CD14-positive monocyte (primary cell): Measurements from ENCODE around the gene MACROD1. TPM values are rescaled to one million over a fixed set of nuclear protein-coding genes. Genes with fewer than 3 reads are reported as not detected.

Experiments used
- DNase-seq, 3 donors: peaks; one replicate each; pipeline ENCODE4 v3.0.0-alpha.2; 2011 to 2022
- H2AFZ ChIP-seq: 2 replicates; pipeline ENCODE4 v1.6.0; 2012; ENCODE audit warnings: mild to moderate bottlenecking, low read depth, low read length, inconsistent platforms; ENCODE audit not compliant: insufficient read depth, poor library complexity, severe bottlenecking
- H3K27ac ChIP-seq, 2 donors: 1 replicate in 1 of 2; 2 replicates in 1 of 2; pipeline ENCODE4 v1.5.1; 2012 to 2013; ENCODE audit warnings: low read length in 2 of 2, control low read depth in 1 of 2, inconsistent platforms in 1 of 2, low read depth in 1 of 2, mild to moderate bottlenecking in 1 of 2
- H3K27me3 ChIP-seq, 2 donors: one replicate each; pipeline versions ENCODE4 v1.6.0 to v1.6.1; 2011 to 2013; ENCODE audit warnings: low read length in 2 of 2; ENCODE audit not compliant: control insufficient read depth in 2 of 2, insufficient read depth in 2 of 2
- H3K36me3 ChIP-seq, 2 donors: replicated peaks in 1 of 2; 1 replicate in 1 of 2; 2 replicates in 1 of 2; pipeline versions ENCODE4 v1.5.1 to v1.6.1; 2012 to 2013; ENCODE audit warnings: low read length in 2 of 2, control low read depth in 1 of 2, inconsistent platforms in 1 of 2, mild to moderate bottlenecking in 1 of 2; ENCODE audit not compliant: insufficient read depth in 2 of 2, control insufficient read depth in 1 of 2
- H3K4me1 ChIP-seq, 2 donors: 1 replicate in 1 of 2; 2 replicates in 1 of 2; pipeline versions ENCODE4 v1.5.1 to v1.6.1; 2012 to 2013; ENCODE audit warnings: low read length in 2 of 2, control low read depth in 1 of 2, inconsistent platforms in 1 of 2, mild to moderate bottlenecking in 1 of 2, moderate library complexity in 1 of 2; ENCODE audit not compliant: insufficient read depth in 2 of 2, control insufficient read depth in 1 of 2
- H3K4me2 ChIP-seq: replicated peaks from 2 replicates; pipeline ENCODE3; 2012; ENCODE audit warnings: low read length, moderate library complexity, mild to moderate bottlenecking; ENCODE audit not compliant: poor library complexity, severe bottlenecking; ENCODE audit errors: extremely low read depth
- H3K4me3 ChIP-seq, 3 experiments: fragments of 200-600 bp in 1 of 3; sonication (generic) in 1 of 3; replicated peaks in 1 of 3; 1 replicate in 2 of 3; 2 replicates in 1 of 3; pipeline ENCODE4 v1.5.1; 2011 to 2013; ENCODE audit warnings: low read length in 3 of 3, mild to moderate bottlenecking in 3 of 3, control low read depth in 2 of 3, low read depth in 2 of 3, inconsistent platforms in 1 of 3, moderate library complexity in 1 of 3
- H3K79me2 ChIP-seq: 2 replicates; pipeline ENCODE4 v1.6.0; 2012; ENCODE audit warnings: mild to moderate bottlenecking, control low read depth, inconsistent platforms, low read length, moderate library complexity; ENCODE audit not compliant: insufficient read depth
- H3K9ac ChIP-seq: 2 replicates; pipeline ENCODE4 v1.6.0; 2017; ENCODE audit warnings: low read length, mild to moderate bottlenecking; ENCODE audit not compliant: insufficient read depth, poor library complexity, severe bottlenecking
- H3K9me3 ChIP-seq, 2 donors: replicated peaks in 1 of 2; 1 replicate in 1 of 2; 2 replicates in 1 of 2; pipeline versions ENCODE4 v1.5.1 to v1.6.1; 2012 to 2013; ENCODE audit warnings: low read length in 2 of 2, control low read depth in 1 of 2; ENCODE audit not compliant: control insufficient read depth in 1 of 2, insufficient read depth in 1 of 2
- H4K20me1 ChIP-seq: 2 replicates; pipeline ENCODE4 v1.6.0; 2012; ENCODE audit warnings: mild to moderate bottlenecking, low read length, control low read depth, moderate library complexity; ENCODE audit not compliant: insufficient read depth
- H3K27ac Mint-ChIP-seq, 7 donors: one replicate each; pipeline ENCODE4 v1.8.0; 2020; ENCODE audit warnings: mild to moderate bottlenecking in 7 of 7, mixed read lengths in 7 of 7, moderate library complexity in 6 of 7, inconsistent platforms in 2 of 7
- H3K27me3 Mint-ChIP-seq, 3 donors: one replicate each; pipeline ENCODE4 v1.8.0; 2021 to 2022; ENCODE audit warnings: low read depth in 3 of 3, mild to moderate bottlenecking in 3 of 3, mixed read lengths in 3 of 3, moderate library complexity in 3 of 3, inconsistent platforms in 1 of 3
- H3K36me3 Mint-ChIP-seq, 2 donors: one replicate each; pipeline ENCODE4 v1.8.0; 2020; ENCODE audit warnings: mixed read lengths in 2 of 2, inconsistent platforms in 1 of 2, mild to moderate bottlenecking in 1 of 2
- H3K4me1 Mint-ChIP-seq: one replicate; pipeline ENCODE4 v1.8.0; 2020; ENCODE audit warnings: mild to moderate bottlenecking, mixed read lengths
- H3K4me3 Mint-ChIP-seq, 2 donors: one replicate each; pipeline ENCODE4 v1.8.0; 2020; ENCODE audit warnings: mild to moderate bottlenecking in 2 of 2, mixed read lengths in 2 of 2, moderate library complexity in 1 of 2
- H3K9me3 Mint-ChIP-seq, 7 donors: one replicate each; pipeline ENCODE4 v1.8.0; 2020 to 2022; ENCODE audit warnings: mixed read lengths in 7 of 7, mild to moderate bottlenecking in 6 of 7, moderate library complexity in 6 of 7, inconsistent platforms in 2 of 7
- CTCF ChIP-seq: fragments of 200-600 bp; IDR thresholded peaks from one replicate; pipeline ENCODE4 v1.8.0; 2022; ENCODE audit warnings: antibody characterized with exemption, mild to moderate bottlenecking
- WGBS: methylation state at CpG from one replicate; pipeline ENCODE4 v1.1.5; 2013; ENCODE audit warnings: missing lambda C conversion rate; ENCODE audit not compliant: insufficient coverage; 5-methylcytosine and 5-hydroxymethylcytosine counted together
- intact Hi-C, 2 donors: fragments of 100-400 bp; cut with micrococcal nuclease; formaldehyde crosslinking; loops; one replicate each; pipeline versions ENCODE4 v1.15.0 to v1.15.1; 2023
- polyA plus RNA-seq, 3 donors: library from polyadenylated mRNA; depleted of rRNA in 1 of 3; unstranded in 2 of 3; stranded (reverse) in 1 of 3; fragments of 300-500 nt in 2 of 3; fragments of >200 nt in 1 of 3; fragmentation: Illumina TruSeq in 2 of 3; gene quantifications; 1 replicate in 2 of 3; 2 replicates in 1 of 3; pipeline ENCODE4 v1.2.3, GENCODE V29; 2012 to 2021

Gene MACROD1
- polyA plus RNA-seq, 3 donors, result 1.5 to 2.4 (median 2.2) TPM

DNA sequence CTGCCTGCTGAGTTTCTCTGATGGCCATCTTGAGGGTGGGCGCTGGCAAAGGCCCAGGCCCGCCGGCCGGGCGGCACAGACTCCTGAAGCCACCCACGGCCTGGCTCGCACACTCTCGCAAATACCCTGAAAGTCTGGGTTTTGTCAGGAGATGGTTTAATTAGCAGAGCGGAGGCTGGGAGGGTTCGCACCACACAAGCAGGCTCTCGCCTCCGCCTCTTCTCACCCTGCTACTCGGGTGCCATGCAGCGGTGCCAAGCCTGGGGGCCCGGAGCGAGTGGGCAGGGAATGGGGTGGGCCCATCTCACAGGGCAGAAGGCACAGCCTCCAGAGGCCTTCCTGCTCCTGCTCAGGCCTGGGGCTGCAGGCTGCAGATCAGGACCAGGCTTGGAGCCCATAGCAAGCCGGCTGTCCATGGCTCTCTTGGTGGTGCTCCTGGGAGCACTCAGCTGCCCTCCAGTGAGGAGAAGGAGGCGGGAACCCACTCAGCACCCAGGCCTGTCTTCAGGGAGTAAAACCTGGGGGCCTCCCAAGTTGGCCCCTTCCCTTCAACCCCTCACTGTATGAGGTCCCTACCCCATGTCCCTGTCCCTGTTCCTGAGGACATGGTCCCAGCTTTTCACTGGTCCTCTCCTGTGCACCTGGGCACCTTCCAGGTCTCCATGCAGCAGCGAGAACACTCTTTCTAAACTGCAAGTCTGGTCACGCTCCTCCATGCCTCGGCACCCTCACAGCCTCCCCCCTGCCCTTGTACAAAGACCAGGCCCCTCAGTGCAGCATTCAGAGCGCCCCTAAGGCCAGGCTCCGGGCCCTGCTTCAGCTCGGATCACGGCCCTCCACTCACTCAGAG is 68.2 kb downstream of the MACROD1 start:
- H3K4me3 ChIP-seq, result no peak overlapping the region
- no peak overlapping the region for H3K9ac ChIP-seq
- H3K36me3 Mint-ChIP-seq, result no peaks in the 10 kb centered on the region
- intact Hi-C loops, result no loop called here
- H3K4me1 ChIP-seq, result peaks cover 21 to 29% of the 10 kb centered on the region in 2 donors
- H3K27ac Mint-ChIP-seq, result no peak overlapping the region
- peaks cover 5 to 7% (median 5%) of the 10 kb centered on the region in 3 donors for H3K27me3 Mint-ChIP-seq
- H3K4me2 ChIP-seq, result no peak overlapping the region
- peaks cover 24% of the 10 kb centered on the region for H3K4me1 Mint-ChIP-seq
- WGBS, result 92% methylated on average over 21 of the region's 25 CpGs
- H3K27me3 ChIP-seq, result no peaks in the 10 kb centered on the region
- no peak overlapping the region for H2AFZ ChIP-seq
- DNase-seq, result no peak
- H3K9me3 ChIP-seq, result no peaks in the 10 kb centered on the region
- no peaks in the 10 kb centered on the region for H3K79me2 ChIP-seq
- no peak overlapping the region for H3K4me3 Mint-ChIP-seq
- no peak for TF ChIP-seq CTCF
- peaks cover 0 to 3% (median 0%) of the 10 kb centered on the region in 7 donors for H3K9me3 Mint-ChIP-seq
- no peaks in the 10 kb centered on the region for H3K36me3 ChIP-seq
- H4K20me1 ChIP-seq, result no peaks in the 10 kb centered on the region
- no peak overlapping the region for H3K27ac ChIP-seq

- peaks cover 0 to 2% (median 0%) of the 10 kb centered on the region in 7 donors for H3K9me3 Mint-ChIP-seq
- 94% methylated on average over 12 of the region's 13 CpGs for WGBS
- H3K4me3 Mint-ChIP-seq, result no peak overlapping the region
These were observed 69.1 kb downstream of the MACROD1 start for GRCh38 chr11:64096835-64097234.

More at GRCh38 chr11:64096835-64097234, 69.1 kb downstream of the MACROD1 start:
- H3K27me3 ChIP-seq, result no peaks in the 10 kb centered on the region
- no peaks in the 10 kb centered on the region for H3K36me3 Mint-ChIP-seq
- H3K4me1 Mint-ChIP-seq, result peaks cover 33% of the 10 kb centered on the region
- no peaks in the 10 kb centered on the region for H3K9me3 ChIP-seq
- DNase-seq, result no peak
- no peak overlapping the region for H3K27ac Mint-ChIP-seq
- no peak overlapping the region for H3K4me2 ChIP-seq
- peaks cover 5 to 7% (median 5%) of the 10 kb centered on the region in 3 donors for H3K27me3 Mint-ChIP-seq
- peaks cover 29 to 38% of the 10 kb centered on the region in 2 donors for H3K4me1 ChIP-seq
- no peak for TF ChIP-seq CTCF
- no peak overlapping the region for H3K27ac ChIP-seq
- H3K9ac ChIP-seq, result no peak overlapping the region
- intact Hi-C loops, result no loop called here
- H4K20me1 ChIP-seq, result no peaks in the 10 kb centered on the region
- no peak overlapping the region for H2AFZ ChIP-seq
- no peak overlapping the region for H3K4me3 ChIP-seq
- H3K36me3 ChIP-seq, result no peaks in the 10 kb centered on the region
- no peaks in the 10 kb centered on the region for H3K79me2 ChIP-seq
